Muscle of leg (tissue), 11 donors: ENCODE results near the gene PTGER1. TPM values are rescaled to one million over a fixed set of nuclear protein-coding genes. Genes with fewer than 3 reads are reported as not detected.

Experiments used
- DNase-seq: peaks from one replicate; pipeline ENCODE4 v3.0.0; 2013
- H3K27ac ChIP-seq: one replicate; pipeline ENCODE4 v1.5.1; 2013; ENCODE audit warnings: mild to moderate bottlenecking, low read length, control low read depth
- H3K27me3 ChIP-seq: one replicate; pipeline ENCODE4 v1.6.1; 2013; ENCODE audit warnings: low read length; ENCODE audit not compliant: control insufficient read depth, insufficient read depth
- H3K36me3 ChIP-seq: one replicate; pipeline ENCODE4 v1.6.1; 2013; ENCODE audit warnings: low read length; ENCODE audit not compliant: control insufficient read depth, insufficient read depth
- H3K4me1 ChIP-seq: one replicate; pipeline ENCODE4 v1.6.1; 2013; ENCODE audit warnings: low read length; ENCODE audit not compliant: control insufficient read depth, insufficient read depth
- H3K4me3 ChIP-seq: one replicate; pipeline ENCODE4 v1.5.1; 2013; ENCODE audit warnings: low read length, control low read depth
- H3K9me3 ChIP-seq: replicated peaks from 2 replicates; pipeline ENCODE4 v1.6.1; 2013; ENCODE audit warnings: low read depth, low read length; ENCODE audit not compliant: control insufficient read depth
- WGBS: methylation state at CpG from one replicate; pipeline ENCODE4 v1.1.5; 2013; ENCODE audit warnings: missing lambda C conversion rate; ENCODE audit not compliant: insufficient coverage; 5-methylcytosine and 5-hydroxymethylcytosine counted together
- polyA plus RNA-seq, 8 donors: library from polyadenylated mRNA; unstranded; fragments of 120-200 nt; gene quantifications; one replicate each; pipeline versions ENCODE4 v1.2.1 to v1.2.3, GENCODE V29; 2013; ENCODE audit warnings: inconsistent platforms in 1 of 8, low replicate concordance in 1 of 8; ENCODE audit not compliant: insufficient read length in 8 of 8, insufficient read depth in 1 of 8
- total RNA-seq: library from RNA; stranded (reverse); fragments of 120-200 nt; gene quantifications from one replicate; pipeline ENCODE4 v1.2.4, GENCODE V29; 2013

The PTGER1 gene
- total and polyA plus RNA-seq, 9 donors: 0.09 to 0.52 (median 0.12) TPM; not detected in 6

DNA sequence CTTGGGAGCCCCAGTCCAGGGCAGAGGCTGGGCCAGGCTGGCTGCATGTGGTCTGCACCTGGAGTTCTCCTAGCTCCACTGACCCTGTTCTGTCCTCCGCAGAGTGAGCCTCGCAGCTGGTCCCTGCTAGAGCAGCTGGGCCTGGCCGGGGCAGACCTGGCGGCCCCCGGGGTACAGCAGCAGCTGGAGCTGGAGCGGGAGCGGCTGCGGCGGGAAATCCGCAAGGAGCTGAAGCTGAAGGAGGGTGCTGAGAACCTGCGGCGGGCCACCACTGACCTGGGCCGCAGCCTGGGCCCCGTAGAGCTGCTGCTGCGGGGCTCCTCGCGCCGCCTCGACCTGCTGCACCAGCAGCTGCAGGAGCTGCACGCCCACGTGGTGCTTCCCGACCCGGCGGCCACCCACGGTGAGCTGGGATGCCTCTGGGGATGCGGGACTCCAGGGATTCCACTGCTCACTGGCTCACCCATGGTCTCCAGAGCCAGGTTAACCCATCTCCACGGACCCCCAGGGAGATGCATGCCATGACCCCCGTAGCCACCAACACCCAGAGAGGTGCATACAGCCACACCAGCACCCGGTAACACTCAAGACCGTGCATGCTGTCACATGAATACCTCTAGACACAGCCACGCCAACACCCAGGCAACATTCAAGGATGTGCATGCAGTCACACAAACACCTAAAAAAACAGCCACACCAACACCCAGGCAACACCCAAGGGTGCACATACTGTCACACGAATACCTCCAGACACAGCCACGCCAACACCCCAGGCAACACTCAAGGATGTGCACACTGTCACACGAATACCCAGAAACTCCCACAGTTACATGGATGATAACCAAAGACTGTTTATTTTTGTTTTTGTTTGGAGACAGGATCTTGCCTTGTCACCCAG, 33.9 kb downstream of the PTGER1 start:
- peak; percentile 81 for DNase-seq
- H3K36me3 ChIP-seq: peaks cover 51% of the 10 kb centered on the region
- WGBS: 59% methylated on average over 33 of the region's 34 CpGs

DNA sequence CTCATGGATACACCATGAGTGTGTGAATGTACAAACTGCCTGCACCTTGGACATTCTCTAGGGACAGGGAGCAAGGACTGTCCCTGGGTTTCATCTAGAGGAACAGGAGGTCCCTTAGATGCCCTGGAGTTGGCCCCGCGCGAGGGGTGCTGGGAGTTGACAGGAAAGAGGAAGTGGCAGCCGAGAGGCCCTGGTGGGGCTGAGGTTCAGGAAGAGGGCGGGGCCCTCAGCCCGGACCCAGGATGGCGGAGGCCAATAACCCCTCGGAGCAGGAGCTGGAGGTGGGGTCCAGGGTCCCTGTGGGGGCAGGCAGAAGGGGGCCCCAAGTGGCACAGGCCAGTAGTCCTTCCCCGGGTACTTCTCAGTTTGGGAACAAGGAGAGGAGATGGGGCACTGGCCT, 35.1 kb downstream of the PTGER1 start:
- H3K27ac ChIP-seq: no peak overlapping the region
- peaks cover 42% of the 10 kb centered on the region for H3K36me3 ChIP-seq
- peak; percentile 71 for DNase-seq
- H3K27me3 ChIP-seq: no peaks in the 10 kb centered on the region
- peak overlapping the region; percentile 16 for H3K4me3 ChIP-seq
- peaks cover 23% of the 10 kb centered on the region for H3K4me1 ChIP-seq
- WGBS: 36% methylated on average over 9 of the region's 9 CpGs
- no peaks in the 10 kb centered on the region for H3K9me3 ChIP-seq

More for the DNA sequence above, 33.9 kb downstream of the PTGER1 start:
- Histone ChIP-seq H3K4me3 (no peak overlapping the region), H3K4me1 (peaks cover 21% of the 10 kb centered on the region), H3K27ac (no peak overlapping the region), H3K27me3 (no peaks in the 10 kb centered on the region), H3K9me3 (no peaks in the 10 kb centered on the region)

DNA sequence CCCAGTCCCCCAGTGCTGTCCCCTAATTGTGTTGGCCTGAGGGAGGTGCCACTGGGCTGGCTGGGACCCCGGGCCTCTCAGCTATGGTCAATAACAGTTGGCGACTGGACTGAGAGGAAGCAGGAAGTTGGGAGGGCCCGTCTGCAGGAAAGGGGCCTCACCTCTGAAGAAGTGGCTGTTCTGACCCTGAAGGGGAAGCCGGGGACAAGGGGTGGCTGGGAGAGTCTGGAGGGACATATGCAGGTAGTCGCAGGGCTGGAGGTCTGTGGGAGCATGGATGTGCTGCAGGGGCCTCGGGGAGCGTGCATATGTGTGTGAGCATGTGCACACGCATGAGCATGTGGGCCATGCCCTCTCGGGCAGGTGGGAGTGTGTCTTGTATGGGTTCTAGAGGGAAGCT, 36.1 kb downstream of the PTGER1 start:
- H3K27ac ChIP-seq: no peak overlapping the region
- no peak overlapping the region for H3K4me3 ChIP-seq
- 68% methylated on average over 9 of the region's 9 CpGs for WGBS
- DNase-seq: no peak
- H3K9me3 ChIP-seq: no peaks in the 10 kb centered on the region
- H3K4me1 ChIP-seq: peaks cover 33% of the 10 kb centered on the region
- peaks cover 33% of the 10 kb centered on the region for H3K36me3 ChIP-seq
- H3K27me3 ChIP-seq: no peaks in the 10 kb centered on the region

DNA sequence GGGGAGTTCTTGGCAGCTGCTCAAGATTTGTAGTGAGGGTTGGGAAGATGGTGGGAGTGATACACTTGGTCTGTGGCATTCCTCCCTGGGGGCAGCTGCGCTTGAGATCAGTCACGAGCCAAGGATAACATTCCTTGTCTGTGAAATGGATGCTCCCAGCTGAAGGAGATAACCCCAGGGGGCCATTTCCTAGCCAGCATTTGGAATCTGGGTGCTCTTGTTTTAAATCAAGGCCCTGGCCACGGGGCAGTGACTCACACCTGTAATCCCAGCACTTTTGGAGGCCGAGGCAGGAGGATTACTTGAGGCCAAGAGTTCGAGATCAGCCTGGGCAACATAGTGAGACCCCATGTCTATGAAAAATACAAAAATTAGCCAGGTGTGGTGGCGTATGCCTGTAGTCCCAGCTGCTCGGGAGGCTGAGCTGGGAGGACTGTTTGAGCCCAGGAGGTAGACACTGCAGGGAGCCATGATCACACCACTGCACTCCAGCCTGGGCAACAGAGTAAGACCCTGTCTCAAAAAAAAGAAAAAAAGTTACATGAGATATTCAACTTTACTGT, 37.5 kb downstream of the PTGER1 start:
- H3K27ac ChIP-seq: no peak overlapping the region
- H3K4me3 ChIP-seq: no peak overlapping the region
- H3K4me1 ChIP-seq: peaks cover 41% of the 10 kb centered on the region
- no peaks in the 10 kb centered on the region for H3K27me3 ChIP-seq
- no peaks in the 10 kb centered on the region for H3K9me3 ChIP-seq
- H3K36me3 ChIP-seq: peaks cover 20% of the 10 kb centered on the region
- WGBS: 79% methylated on average over 7 of the region's 7 CpGs
- DNase-seq: no peak

DNA sequence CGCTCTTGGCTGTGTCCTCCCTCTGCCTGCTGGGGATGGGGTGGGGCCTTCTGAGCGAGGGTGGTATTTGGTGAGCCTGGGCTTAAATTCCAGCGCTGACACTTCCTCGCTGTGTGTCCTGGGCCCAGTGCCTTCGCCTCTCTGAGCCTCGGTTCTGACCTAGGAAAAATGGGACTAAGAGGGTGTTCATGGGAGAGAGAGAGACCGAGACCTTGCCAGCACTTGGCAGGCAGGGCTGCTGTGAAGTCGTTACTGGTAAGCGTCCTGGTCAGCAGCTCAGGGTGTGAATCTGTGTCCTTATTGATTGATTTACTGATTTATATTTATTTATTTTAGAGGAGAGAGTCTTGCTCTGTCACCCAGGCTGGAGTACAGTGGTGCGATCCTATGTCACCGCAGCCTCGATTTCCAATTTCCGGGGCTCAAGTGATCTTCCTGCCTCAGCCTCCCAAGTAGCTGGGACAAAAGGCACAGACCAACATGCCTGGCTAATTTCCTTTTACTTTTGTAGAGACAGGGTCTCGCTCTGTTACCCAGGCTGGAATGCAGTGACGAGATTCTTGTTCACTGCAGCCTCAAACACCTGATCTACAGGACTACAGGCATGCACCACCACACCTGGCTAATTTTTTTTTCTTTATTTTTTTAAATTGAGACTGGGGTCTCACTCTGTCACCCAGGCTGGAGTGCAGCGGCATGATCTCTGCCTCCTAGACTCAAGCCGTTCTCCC, 39.7 kb downstream of the PTGER1 start:
- Histone ChIP-seq H3K36me3 (peaks cover 10% of the 10 kb centered on the region), H3K27ac (peak overlapping the region; percentile 52), H3K4me3 (no peak overlapping the region), H3K4me1 (peaks cover 28% of the 10 kb centered on the region), H3K27me3 (peaks cover 11% of the 10 kb centered on the region), H3K9me3 (no peaks in the 10 kb centered on the region)
- no peak for DNase-seq
- 82% methylated on average over 13 of the region's 17 CpGs for WGBS

DNA sequence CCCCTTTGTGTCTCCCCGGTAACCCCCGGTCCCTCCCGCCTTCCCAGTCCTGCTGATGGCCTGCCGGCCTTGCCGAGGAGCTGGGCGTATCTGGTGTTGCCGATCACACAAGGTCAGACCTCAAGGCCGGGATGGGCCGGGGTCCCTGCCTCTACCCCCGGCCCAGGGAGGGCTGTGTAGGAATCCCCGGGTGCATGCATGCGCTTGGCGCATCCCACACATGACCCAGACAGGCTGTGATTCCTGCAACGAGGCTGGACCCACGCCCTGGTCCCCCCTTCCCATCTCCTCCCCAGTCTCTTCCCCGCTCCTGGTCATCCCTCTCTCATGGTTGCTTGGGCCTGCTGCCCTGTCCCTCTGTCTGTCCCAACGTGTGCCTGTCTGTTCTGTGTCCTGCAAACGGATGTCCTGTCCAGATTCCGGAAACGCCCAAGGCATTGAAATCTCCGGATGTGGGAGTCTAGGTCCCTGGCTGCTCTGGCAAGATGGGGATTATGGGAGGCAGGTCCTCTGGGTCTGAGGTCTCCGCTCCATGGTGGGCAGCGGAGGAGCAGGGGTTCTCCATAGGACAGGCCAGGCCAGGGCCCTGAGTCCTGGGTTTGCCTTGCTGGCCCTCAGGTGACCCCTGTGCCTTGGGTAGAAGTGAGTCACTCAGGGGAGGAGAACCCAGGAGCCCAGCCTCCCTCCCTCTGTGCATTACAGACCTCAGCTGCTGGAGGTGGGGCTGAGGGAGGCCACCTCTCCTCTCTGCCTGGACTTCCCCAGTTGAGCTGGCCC, 40.4 kb downstream of the PTGER1 start:
- H3K36me3 ChIP-seq: peaks cover 10% of the 10 kb centered on the region
- peak; percentile 46 for DNase-seq
- peaks cover 11% of the 10 kb centered on the region for H3K27me3 ChIP-seq
- H3K4me3 ChIP-seq: peak overlapping the region; percentile 73
- H3K4me1 ChIP-seq: peaks cover 21% of the 10 kb centered on the region
- no peaks in the 10 kb centered on the region for H3K9me3 ChIP-seq
- 41% methylated on average over 21 of the region's 23 CpGs for WGBS
- H3K27ac ChIP-seq: peak overlapping the region; percentile 76

DNA sequence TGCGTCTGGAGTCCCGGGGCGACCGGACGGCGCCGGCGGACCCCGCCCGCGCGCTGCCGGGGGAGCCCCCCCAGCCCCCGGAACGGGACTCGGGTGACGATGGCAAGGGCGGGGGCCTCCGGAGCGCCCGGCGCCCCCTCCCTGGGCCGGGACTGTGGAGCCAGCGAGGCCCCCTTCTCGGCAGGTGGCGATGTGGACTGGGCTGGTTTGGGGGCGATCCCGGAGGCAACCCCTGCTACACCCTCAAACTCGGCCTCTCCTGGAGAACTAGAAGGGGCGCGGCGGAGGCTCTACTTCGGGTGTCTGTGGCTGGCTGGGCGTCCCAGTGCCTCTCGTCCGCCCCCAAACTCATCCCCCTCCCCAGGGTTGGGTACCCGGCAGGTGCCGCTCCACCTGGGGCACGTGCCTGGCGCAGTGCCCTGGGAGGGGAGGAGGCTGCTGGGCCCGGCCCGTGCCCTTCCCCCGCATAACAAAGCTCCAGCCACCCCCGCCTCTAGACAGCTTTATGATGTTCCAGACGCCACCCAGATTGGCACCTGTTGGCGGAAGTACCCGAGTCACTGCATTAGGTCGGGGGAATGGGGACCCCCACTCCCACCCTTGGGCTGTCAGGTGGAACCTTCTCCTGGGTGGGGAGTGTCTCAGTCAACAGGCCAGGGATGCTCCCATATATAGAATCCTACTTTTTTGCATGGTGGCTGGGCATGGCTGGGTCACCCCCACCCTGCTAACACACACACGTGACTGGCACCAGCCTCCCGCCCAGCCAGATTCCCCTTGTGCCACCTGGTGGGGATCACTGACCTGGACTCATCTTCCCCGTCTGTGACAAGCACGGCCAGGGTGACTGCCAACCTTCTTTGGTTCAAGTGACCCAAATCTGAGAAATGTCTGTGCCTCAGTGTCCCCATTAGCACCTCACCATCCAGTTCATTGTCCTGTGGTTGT, 41.3 kb downstream of the PTGER1 start:
- peaks cover 21% of the 10 kb centered on the region for H3K4me1 ChIP-seq
- H3K27ac ChIP-seq: peak overlapping the region; percentile 76
- peak; percentile 43 for DNase-seq
- no peaks in the 10 kb centered on the region for H3K9me3 ChIP-seq
- H3K27me3 ChIP-seq: peaks cover 11% of the 10 kb centered on the region
- H3K4me3 ChIP-seq: peak overlapping the region; percentile 73
- WGBS: 5% methylated on average over 32 of the region's 52 CpGs
- H3K36me3 ChIP-seq: peaks cover 10% of the 10 kb centered on the region

DNA sequence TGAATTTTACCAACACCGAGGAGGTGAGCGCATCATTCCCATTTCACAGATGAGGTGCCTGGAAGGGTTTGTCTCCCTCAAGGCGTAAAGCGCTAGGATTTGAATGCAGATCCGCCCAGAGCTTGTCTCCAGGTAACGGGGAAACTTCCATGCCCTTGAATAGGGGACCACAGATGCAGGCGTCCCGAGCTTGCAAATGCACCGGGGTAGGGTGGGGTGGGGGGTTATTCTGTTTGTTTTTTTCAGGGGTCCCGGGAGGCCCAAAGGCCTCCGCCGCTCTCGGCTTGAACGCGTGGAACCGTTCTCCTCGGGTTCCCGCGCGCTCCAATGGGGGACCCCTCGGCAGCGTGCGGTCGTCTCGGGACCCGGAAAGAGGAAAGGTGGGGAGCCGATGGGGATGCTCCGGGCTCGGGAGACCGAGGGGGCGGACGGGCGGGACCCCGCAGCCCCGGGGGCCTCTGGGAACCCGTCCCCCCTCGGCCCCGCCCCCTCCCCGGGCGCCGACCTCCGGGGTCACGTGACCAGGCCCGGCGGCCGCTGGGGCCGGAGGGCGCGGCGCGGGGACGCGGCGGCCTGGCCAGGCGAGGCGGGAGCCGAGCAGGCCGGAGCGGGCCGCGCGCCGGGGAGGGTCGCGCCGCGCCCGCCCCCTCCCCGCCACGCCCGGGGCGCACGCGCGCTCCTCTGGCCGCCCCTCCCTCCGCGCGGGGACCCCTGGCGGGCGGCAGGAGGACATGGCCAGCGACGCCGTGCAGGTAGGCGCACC, 42.2 kb downstream of the PTGER1 start, which contains the start of gene PKN1:
Gene PKN1 (plus strand): TSS at position 516 of the 763 bp plus-strand sequence. CDS start 216 bp downstream, at position 732.
- peak; percentile 81 for DNase-seq
- H3K4me1 ChIP-seq: peaks cover 21% of the 10 kb centered on the region
- H3K27me3 ChIP-seq: peaks cover 11% of the 10 kb centered on the region
- no peaks in the 10 kb centered on the region for H3K9me3 ChIP-seq
- H3K36me3 ChIP-seq: peaks cover 10% of the 10 kb centered on the region
- H3K27ac ChIP-seq: peak within 1 kb of the TSS; percentile 76
- WGBS: 1% methylated on average over 72 of the region's 85 CpGs
- peak within 1 kb of the TSS; percentile 76 for H3K4me3 ChIP-seq
